ENCODE results near the gene DRC3.
A peak's percentile ranks its signal among the peaks of the same experiment; 100 is the strongest.

Gene DRC3

GRCh38 chr17:18041776-18042175 is 69.1 kb downstream of the DRC3 start:
- TF ChIP-seq CTCF (conservative IDR thresholded peaks at IDR 0.05; ENCODE audit: low read depth, low read length), result no peak
- no peak for DNase-seq (ENCODE audit: low read depth)
- H3K4me3 ChIP-seq (ENCODE audit: low read length), result no peak overlapping the region

GRCh38 chr17:18042983-18043382 is 70.3 kb downstream of the DRC3 start:
- no peak for DNase-seq (ENCODE audit: low read depth)
- TF ChIP-seq CTCF (conservative IDR thresholded peaks at IDR 0.05; ENCODE audit: low read depth, low read length), result no peak
- H3K4me3 ChIP-seq (ENCODE audit: low read length), result no peak overlapping the region

DNA sequence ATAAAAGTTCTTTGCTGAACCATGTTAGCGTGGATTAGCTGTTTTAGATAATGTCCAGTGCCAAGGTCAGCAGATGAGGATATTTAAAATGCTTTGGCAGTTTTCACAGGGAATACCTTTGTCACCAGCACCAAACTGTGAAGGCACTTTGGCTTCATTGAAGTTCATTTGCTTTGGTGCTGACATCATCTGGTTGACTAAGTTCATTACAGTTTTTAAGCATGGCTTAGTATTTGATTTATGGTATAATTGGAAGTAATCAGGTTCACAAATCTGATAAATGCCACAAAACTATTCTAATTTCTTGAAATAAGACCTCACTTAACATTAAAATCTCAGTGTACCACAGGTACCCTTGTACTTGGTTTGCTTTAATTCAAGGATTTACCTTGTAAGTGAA is 70.8 kb downstream of the DRC3 start:
- TF ChIP-seq CTCF (conservative IDR thresholded peaks at IDR 0.05; ENCODE audit: low read depth, low read length), result peak; percentile 46
- no peak for DNase-seq (ENCODE audit: low read depth)
- H3K4me3 ChIP-seq (ENCODE audit: low read length), result no peak overlapping the region

GRCh38 chr17:18044609-18045008 is 71.9 kb downstream of the DRC3 start:
- DNase-seq (ENCODE audit: low read depth), result no peak
- TF ChIP-seq CTCF (conservative IDR thresholded peaks at IDR 0.05; ENCODE audit: low read depth, low read length), result no peak

GRCh38 chr17:18045691-18046350 is 73.2 kb downstream of the DRC3 start:
- TF ChIP-seq CTCF (conservative IDR thresholded peaks at IDR 0.05; ENCODE audit: low read depth, low read length), result no peak
- no peak overlapping the region for H3K4me3 ChIP-seq (ENCODE audit: low read length)
- DNase-seq (ENCODE audit: low read depth), result no peak

More at GRCh38 chr17:18044609-18045008, 71.9 kb downstream of the DRC3 start:
- no peak overlapping the region for H3K4me3 ChIP-seq (ENCODE audit: low read length)

DNA sequence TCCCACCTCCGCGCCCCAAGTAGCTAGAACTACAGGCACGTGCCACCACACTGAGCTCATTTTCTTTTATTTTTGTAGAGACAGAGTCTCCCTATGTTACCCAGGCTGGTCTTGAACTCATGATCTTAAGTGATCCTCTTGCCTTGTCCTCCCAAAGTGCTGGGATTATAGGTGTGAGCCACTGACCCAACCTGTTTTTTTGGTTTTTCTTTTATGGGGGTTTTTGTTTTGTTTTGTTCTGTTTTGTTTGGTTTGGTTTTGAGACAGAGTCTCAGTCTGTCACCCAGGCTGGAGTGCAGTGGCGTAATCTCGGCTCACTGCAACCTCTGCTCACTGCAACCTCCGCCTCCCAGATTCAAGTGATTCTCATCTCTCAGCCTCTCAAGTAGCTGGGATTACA is 82.9 kb downstream of the DRC3 start:
- no peak overlapping the region for H3K4me3 ChIP-seq (ENCODE audit: low read length)
- no peak for TF ChIP-seq CTCF (conservative IDR thresholded peaks at IDR 0.05; ENCODE audit: low read depth, low read length)
- no peak for DNase-seq (ENCODE audit: low read depth)

- TF ChIP-seq CTCF (conservative IDR thresholded peaks at IDR 0.05; ENCODE audit: low read depth, low read length), result no peak
- no peak for DNase-seq (ENCODE audit: low read depth)
- H3K4me3 ChIP-seq (ENCODE audit: low read length), result no peak overlapping the region
These were observed 83.6 kb downstream of the DRC3 start for GRCh38 chr17:18056214-18056613.
